NB4 (cell line): ENCODE data around the gene LUM.

Experiments
- DNase-seq: peaks from one replicate; pipeline ENCODE4 v3.0.0; 2010; ENCODE audit warnings: low read depth
- H3K4me3 ChIP-seq: one replicate; pipeline ENCODE4 v1.5.1; 2011; ENCODE audit warnings: mild to moderate bottlenecking, low read depth, low read length, moderate library complexity
- CTCF ChIP-seq: IDR thresholded peaks from one replicate; pipeline ENCODE4 v1.5.1; 2012; ENCODE audit warnings: low read depth, low read length
- MAX ChIP-seq: IDR thresholded peaks from 2 replicates; pipeline ENCODE4 v1.6.1; 2011; ENCODE audit warnings: low read depth, low read length
- MYC ChIP-seq: IDR thresholded peaks from 2 replicates; pipeline ENCODE4 v1.6.1; 2011; ENCODE audit warnings: low read depth, low read length
- POLR2A ChIP-seq: IDR thresholded peaks from 2 replicates; pipeline ENCODE4 v1.6.1; 2011; ENCODE audit warnings: mild to moderate bottlenecking; ENCODE audit not compliant: insufficient read length; ENCODE audit errors: extremely low read depth

The LUM gene

GRCh38 chr12:91103101-91103500 lies 8.2 kb downstream of the LUM start:
- DNase-seq: no peak
- no peak overlapping the region for H3K4me3 ChIP-seq
- TF ChIP-seq CTCF: no peak
- no peak for TF ChIP-seq MAX
- no peak for TF ChIP-seq MYC
- no peak for TF ChIP-seq POLR2A

GRCh38 chr12:91100906-91101305 lies 10.4 kb downstream of the LUM start:
- H3K4me3 ChIP-seq: no peak overlapping the region
- DNase-seq: no peak
- no peak for TF ChIP-seq MAX
- TF ChIP-seq POLR2A: no peak
- TF ChIP-seq MYC: no peak

- TF ChIP-seq MAX (no peak), POLR2A (no peak), MYC (no peak), CTCF (no peak)
- no peak overlapping the region for H3K4me3 ChIP-seq
- DNase-seq: no peak
Observed at GRCh38 chr12:91099836-91100235, 11.5 kb downstream of the LUM start.

GRCh38 chr12:91099341-91099740 lies 12.0 kb downstream of the LUM start:
- DNase-seq: no peak
- TF ChIP-seq MAX (no peak), POLR2A (no peak), MYC (no peak), CTCF (no peak)
- no peak overlapping the region for H3K4me3 ChIP-seq

GRCh38 chr12:91098941-91099340 lies 12.4 kb downstream of the LUM start:
- no peak for TF ChIP-seq POLR2A
- no peak for TF ChIP-seq MYC
- no peak for TF ChIP-seq MAX
- no peak for TF ChIP-seq CTCF
- H3K4me3 ChIP-seq: no peak overlapping the region
- DNase-seq: no peak

GRCh38 chr12:91098461-91098860 lies 12.8 kb downstream of the LUM start:
- no peak for DNase-seq
- TF ChIP-seq CTCF: no peak
- TF ChIP-seq MAX: no peak
- TF ChIP-seq POLR2A: no peak
- no peak for TF ChIP-seq MYC
- H3K4me3 ChIP-seq: no peak overlapping the region
